Tibial nerve (tissue), 4 donors: ENCODE results near the gene GSTM1. TPM values are rescaled to one million over a fixed set of nuclear protein-coding genes. Genes with fewer than 3 reads are reported as not detected.

ENCODE experiments used
- DNase-seq, 2 donors: peaks; one replicate each; pipeline ENCODE4 v3.0.0-alpha.2; 2019; ENCODE audit warnings: low spot score in 2 of 2
- H3K27ac ChIP-seq, 4 donors: fragments of 200-600 bp; sonication (generic) in 3 of 4; one replicate each; pipeline ENCODE4 v1.5.1; 2017 to 2019; ENCODE audit warnings: mild to moderate bottlenecking in 1 of 4
- H3K27me3 ChIP-seq, 2 donors: fragments of 200-600 bp; sonication (generic) in 1 of 2; one replicate each; pipeline versions ENCODE4 v1.5.1 to v1.6.0; 2017 to 2019
- H3K36me3 ChIP-seq, 3 donors: fragments of 200-600 bp; sonication (generic); one replicate each; pipeline ENCODE4 v1.5.1; 2018 to 2019
- H3K4me1 ChIP-seq, 4 donors: fragments of 200-600 bp; sonication (generic) in 3 of 4; one replicate each; pipeline ENCODE4 v1.5.1; 2017 to 2019
- H3K4me3 ChIP-seq, 4 donors: fragments of 200-600 bp; sonication (generic) in 3 of 4; one replicate each; pipeline ENCODE4 v1.5.1; 2017 to 2019; ENCODE audit warnings: mild to moderate bottlenecking in 1 of 4, moderate library complexity in 1 of 4
- H3K9me3 ChIP-seq, 4 donors: fragments of 200-600 bp; sonication (generic) in 3 of 4; one replicate each; pipeline ENCODE4 v1.5.1; 2017 to 2019
- EP300 ChIP-seq, 2 donors: sonication (generic); formaldehyde crosslinking; IDR thresholded peaks; one replicate each; pipeline ENCODE4 v1.6.1; 2017; ENCODE audit warnings: antibody characterized with exemption in 2 of 2, mild to moderate bottlenecking in 1 of 2
- POLR2A ChIP-seq, 2 donors: fragments of 450-650 bp; IDR thresholded peaks; one replicate each; pipeline ENCODE4 v1.6.1; 2017; ENCODE audit warnings: antibody characterized with exemption in 2 of 2, mild to moderate bottlenecking in 2 of 2, moderate library complexity in 2 of 2
- WGBS, 2 donors: methylation state at CpG; one replicate each; pipeline ENCODE4 v1.1.5; 2018; 5-methylcytosine and 5-hydroxymethylcytosine counted together
- total RNA-seq, 4 donors: library from RNA; depleted of rRNA; stranded (reverse); fragments of >200 nt; gene quantifications; one replicate each; pipeline ENCODE4 v1.1.0, GENCODE V29; 2016
- TF ChIP-seq, protein P1 (sequence below), 5 experiments: fragments of 200-600 bp in 3 of 5; fragments of 450-650 bp in 2 of 5; sonication (generic) in 3 of 5; IDR thresholded peaks; one replicate each; pipeline ENCODE4 v1.5.1; 2016 to 2019; ENCODE audit warnings: antibody characterized with exemption in 5 of 5, mild to moderate bottlenecking in 3 of 5, moderate library complexity in 2 of 5

GSTM1 gene
- 10 to 100 TPM in 1 of 4 donors, not detected in 3; 14.1 TPM for total RNA-seq

DNA sequence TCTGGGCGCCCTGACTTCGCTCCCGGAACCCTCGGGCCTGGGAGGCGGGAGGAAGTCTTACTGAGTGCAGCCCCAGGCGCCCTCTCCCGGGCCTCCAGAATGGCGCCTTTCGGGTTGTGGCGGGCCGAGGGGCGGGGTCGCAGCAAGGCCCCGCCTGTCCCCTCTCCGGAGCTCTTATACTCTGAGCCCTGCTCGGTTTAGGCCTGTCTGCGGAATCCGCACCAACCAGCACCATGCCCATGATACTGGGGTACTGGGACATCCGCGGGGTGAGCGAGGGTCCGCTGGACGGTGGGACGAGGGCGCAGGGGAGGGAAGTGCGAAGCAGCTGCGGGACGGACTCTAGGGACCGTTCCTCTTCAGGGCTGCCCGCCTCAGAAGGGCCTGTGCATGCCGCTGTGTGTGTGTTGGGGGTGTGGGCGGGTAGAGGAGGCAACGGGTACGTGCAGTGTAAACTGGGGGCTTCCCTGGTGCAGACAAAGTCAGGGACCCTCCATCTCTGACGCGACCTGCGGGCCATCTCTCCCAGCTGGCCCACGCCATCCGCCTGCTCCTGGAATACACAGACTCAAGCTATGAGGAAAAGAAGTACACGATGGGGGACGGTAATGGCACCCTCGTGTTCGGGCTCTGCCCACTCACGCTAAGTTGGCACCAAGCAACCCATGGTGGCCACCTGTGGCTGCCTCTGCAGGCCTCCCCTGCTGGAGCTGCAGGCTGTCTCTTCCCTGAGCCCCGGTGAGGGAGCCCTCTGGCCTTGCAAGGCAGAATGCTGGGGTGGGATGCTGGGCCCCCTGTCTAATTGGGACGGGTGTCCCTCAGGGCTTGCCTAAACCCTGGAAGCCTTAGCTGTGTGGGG lies at the start of gene GSTM1:
Gene GSTM1, plus strand, starts transcription at position 177 of the 859 bp plus-strand sequence. Its CDS starts 57 bp downstream, at position 234.
- no peaks in the 10 kb centered on the region for H3K4me1 ChIP-seq
- no peaks in the 10 kb centered on the region for H3K27me3 ChIP-seq
- TF ChIP-seq POLR2A (IDR thresholded peaks at IDR 0.05): peak in 1 of 2 donors; percentile 34
- TF ChIP-seq EP300 (IDR thresholded peaks at IDR 0.05): no peak
- TF ChIP-seq, protein P1, sequence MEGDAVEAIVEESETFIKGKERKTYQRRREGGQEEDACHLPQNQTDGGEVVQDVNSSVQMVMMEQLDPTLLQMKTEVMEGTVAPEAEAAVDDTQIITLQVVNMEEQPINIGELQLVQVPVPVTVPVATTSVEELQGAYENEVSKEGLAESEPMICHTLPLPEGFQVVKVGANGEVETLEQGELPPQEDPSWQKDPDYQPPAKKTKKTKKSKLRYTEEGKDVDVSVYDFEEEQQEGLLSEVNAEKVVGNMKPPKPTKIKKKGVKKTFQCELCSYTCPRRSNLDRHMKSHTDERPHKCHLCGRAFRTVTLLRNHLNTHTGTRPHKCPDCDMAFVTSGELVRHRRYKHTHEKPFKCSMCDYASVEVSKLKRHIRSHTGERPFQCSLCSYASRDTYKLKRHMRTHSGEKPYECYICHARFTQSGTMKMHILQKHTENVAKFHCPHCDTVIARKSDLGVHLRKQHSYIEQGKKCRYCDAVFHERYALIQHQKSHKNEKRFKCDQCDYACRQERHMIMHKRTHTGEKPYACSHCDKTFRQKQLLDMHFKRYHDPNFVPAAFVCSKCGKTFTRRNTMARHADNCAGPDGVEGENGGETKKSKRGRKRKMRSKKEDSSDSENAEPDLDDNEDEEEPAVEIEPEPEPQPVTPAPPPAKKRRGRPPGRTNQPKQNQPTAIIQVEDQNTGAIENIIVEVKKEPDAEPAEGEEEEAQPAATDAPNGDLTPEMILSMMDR (IDR thresholded peaks at IDR 0.05): peak in 2 of 5 experiments; percentile 42 to 47
- 2% methylated on average over 11 of the region's 46 CpGs; no CpG with 5 or more reads in 1 of the 2 donors for WGBS, 2 donors
- H3K4me3 ChIP-seq: peak within 1 kb of the TSS in 1 of 4 donors; percentile 39
- no peaks in the 10 kb centered on the region for H3K36me3 ChIP-seq
- H3K9me3 ChIP-seq: no peaks in the 10 kb centered on the region
- peak within 1 kb of the TSS in 1 of 4 donors; percentile 88 for H3K27ac ChIP-seq
- DNase-seq: no peak

DNA sequence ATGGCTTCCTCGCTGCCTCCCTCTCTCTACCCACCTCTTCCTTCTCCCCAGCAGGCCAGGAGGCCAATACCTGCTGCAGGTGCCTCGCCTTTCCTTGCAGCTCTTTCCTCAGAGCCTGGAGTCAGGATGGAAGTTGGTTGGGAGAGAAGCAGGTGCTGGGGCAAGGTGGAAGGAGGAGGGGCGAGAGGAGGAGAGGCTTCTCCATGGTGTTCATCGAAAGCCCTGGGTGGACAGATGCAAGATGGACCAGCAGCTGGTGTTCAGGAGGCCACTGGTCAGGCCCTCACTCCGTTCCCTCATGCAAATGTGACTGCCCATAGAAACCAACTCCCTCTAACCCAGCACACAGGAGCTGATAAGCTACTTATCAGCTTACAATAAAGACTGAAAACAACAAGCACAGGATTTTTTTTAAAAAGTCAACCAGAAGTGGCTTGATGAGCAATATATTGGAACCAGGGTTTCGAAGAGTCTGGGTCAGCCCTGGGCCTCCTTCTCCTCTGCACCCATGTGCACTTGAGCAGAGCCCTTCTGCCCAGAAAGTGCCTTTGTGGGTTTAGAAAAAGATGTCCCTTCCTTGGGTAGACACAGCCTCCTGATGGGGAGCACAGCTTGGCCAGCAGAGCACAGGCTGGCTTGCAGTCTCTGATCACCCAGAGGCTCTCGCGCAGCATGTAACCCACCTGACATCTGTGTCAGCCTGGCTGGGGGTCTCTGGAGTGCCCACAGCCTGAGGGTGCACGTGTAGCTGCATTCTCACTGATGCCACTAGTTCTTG lies 48.4 kb upstream of the GSTM1 start:
- no peaks in the 10 kb centered on the region for H3K36me3 ChIP-seq
- no peak overlapping the region for H3K27ac ChIP-seq
- WGBS, 2 donors: 83 to 85% methylated on average over 7 to 9 of the region's 9 CpGs
- H3K27me3 ChIP-seq: no peaks in the 10 kb centered on the region
- TF ChIP-seq POLR2A (IDR thresholded peaks at IDR 0.05): no peak
- peaks cover 0 to 29% (median 11%) of the 10 kb centered on the region in 4 donors for H3K4me1 ChIP-seq
- no peak overlapping the region for H3K4me3 ChIP-seq
- no peak for DNase-seq
- H3K9me3 ChIP-seq: no peaks in the 10 kb centered on the region

DNA sequence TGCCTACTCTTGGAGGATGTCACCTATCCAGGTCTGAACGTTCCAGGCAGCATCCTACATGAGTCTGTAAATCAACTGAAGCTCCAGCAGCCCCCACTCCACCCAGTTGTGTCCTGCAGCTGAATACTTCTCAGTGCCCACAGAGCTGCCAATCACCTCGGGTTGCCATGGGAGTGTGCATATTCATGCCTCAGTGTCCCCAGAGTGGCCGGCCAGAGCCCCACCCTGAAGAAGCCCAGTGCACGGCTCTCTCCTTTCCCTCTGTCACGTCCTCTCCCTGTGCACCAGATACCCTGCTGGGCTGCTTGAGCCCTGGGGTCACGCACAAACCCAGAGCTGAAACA lies 47.8 kb upstream of the GSTM1 start:
- H3K4me1 ChIP-seq: peaks cover 0 to 29% (median 11%) of the 10 kb centered on the region in 4 donors
- H3K9me3 ChIP-seq: no peaks in the 10 kb centered on the region
- no peak overlapping the region for H3K4me3 ChIP-seq
- H3K36me3 ChIP-seq: no peaks in the 10 kb centered on the region
- 43 to 58% methylated on average over 5 to 6 of the region's 6 CpGs for WGBS, 2 donors
- H3K27ac ChIP-seq: no peak overlapping the region
- no peak for TF ChIP-seq POLR2A (IDR thresholded peaks at IDR 0.05)
- TF ChIP-seq, protein P1 (IDR thresholded peaks at IDR 0.05): no peak
- TF ChIP-seq EP300 (IDR thresholded peaks at IDR 0.05): no peak
- peak in 1 of 2 donors; percentile 1 for DNase-seq
- H3K27me3 ChIP-seq: no peaks in the 10 kb centered on the region

DNA sequence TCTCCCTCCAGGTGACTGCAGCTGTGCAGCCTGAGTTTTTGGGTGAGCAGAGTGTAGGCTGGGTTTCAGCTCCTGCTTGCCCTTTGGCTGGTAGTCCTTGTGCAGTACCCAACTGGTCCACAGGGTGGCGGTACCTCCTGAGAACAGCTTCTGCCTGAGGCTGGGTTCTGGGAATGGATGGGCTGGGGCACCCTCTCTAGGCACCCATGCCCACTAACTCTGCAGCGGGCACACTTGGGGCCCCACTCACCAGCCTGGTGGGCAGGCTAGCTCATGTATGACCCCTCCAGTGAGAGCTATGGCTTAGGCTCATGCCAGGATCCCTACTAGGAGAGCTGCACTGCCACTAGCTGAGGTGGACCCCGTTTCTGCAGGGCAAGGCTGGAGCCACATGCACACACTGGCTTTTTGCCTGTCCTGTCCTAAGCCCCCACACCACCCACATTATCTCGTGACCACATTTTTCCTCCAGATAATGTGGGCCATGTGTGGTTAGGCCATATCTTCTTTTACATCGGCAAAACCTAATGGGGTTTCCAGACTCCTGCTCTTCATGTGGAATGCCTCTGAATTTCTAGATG lies 47.2 kb upstream of the GSTM1 start:
- no peak overlapping the region for H3K27ac ChIP-seq
- no peaks in the 10 kb centered on the region for H3K9me3 ChIP-seq

More for the DNA sequence above, 47.2 kb upstream of the GSTM1 start:
- WGBS, 2 donors: 40 to 47% methylated on average over 4 to 5 of the region's 5 CpGs
- no peak for TF ChIP-seq POLR2A (IDR thresholded peaks at IDR 0.05)
- TF ChIP-seq, protein P1 (IDR thresholded peaks at IDR 0.05): peak; percentile 90 to 96 (median 95)
- Histone ChIP-seq H3K36me3 (no peaks in the 10 kb centered on the region), H3K4me1 (peaks cover 0 to 29% (median 11%) of the 10 kb centered on the region in 4 donors), H3K27me3 (no peaks in the 10 kb centered on the region), H3K4me3 (no peak overlapping the region)
- DNase-seq: peak; percentile 89 to 97
